Left ventricle myocardium superior (tissue), 1 donor: ENCODE data around the gene PPFIBP1. TPM values are rescaled to one million over a fixed set of nuclear protein-coding genes. Genes with fewer than 3 reads are reported as not detected.

Experiments used
- ATAC-seq: fragments of 200-7000 bp; cut with Tn5 transposase; one replicate; pipeline ENCODE4 v1.9.1; 2020; ENCODE audit warnings: mild to moderate bottlenecking, moderate library complexity
- DNase-seq: peaks from one replicate; pipeline ENCODE4 v3.0.0-alpha.2; 2020
- intact Hi-C: fragments of 100-400 bp; cut with micrococcal nuclease; formaldehyde crosslinking; loops from one replicate; pipeline ENCODE4 v1.11.0; 2022
- total RNA-seq: library from RNA; stranded (reverse); fragmentation: NEBNext Ultra II Directional; extraction: Animal tissue kit (Norgen Biotek cat#: 25700); gene quantifications from one replicate; pipeline ENCODE4 v1.2.1, GENCODE V29; 2021
- donor health status: DM: no; HTN: yes; CAD: no; lungs with severe emphysema.

PPFIBP1 gene
- total RNA-seq, 1 donor from 2014 or later, result 332 TPM

DNA sequence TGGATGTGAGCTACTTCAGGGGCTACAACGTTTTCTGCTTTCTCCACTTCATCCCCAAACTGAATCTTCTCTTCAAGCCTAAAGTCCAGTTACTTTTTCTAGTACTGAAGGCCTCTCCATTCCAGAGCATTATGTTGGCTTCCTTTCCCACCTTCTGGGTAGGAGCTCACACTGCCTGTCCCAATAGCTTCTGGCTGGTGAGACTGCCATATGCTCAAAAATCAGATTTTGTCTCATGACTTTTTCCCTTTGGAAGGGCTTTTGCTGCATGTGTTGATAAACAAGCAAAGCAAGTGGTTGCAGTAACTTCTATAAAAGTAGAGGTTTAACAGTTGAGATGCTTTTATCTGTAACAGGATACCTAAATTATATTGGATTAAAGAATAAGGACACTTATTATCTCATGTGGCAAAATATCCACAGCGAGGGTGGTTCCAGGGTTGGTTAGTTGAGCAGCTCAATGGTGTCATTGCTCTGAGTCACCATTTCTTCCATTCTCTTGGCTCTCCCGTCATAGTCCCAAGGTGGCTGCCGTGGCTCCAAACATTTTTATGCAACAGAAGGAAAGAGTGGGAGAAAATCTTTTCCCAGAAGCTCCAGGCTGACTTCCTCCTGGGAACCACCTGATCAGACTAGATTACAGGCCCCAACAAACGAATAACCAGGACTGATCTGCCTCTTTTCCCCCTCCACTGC lies 15.1 kb upstream of the PPFIBP1 start:
- intact Hi-C loops, result no loop called here
- ATAC-seq (no peak), DNase-seq (no peak)

DNA sequence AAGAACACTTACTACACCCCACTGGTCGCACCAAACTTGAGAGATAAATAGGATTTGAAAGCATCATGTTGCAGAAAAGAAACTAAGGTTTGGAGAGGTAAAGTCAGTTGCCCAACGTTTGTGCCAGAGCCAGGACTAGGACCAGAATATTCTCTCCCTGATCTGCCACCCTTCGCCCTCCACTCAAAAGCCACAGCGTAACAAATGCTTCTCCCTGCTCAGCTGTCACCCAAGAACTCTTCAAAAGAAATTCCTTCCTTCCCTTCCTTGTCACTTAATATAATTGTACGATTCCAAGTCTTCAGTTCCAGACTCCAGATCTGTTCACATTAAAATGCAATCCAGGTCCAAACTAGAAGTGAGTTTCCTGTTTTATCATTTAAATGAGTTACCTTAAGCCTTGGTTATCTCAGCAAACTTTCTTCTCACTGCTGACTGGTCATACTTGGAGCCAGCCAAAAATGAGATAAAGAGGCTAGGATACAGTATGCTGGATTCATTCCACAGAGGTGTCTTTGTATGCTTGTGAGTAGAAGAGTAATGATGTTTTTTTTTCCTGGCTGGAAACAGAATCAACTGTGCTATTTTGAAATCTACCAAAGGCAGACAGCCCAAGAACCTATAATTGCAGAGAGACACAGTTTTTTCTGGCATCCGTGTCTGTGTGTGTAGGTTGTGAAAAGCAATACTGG lies 12.8 kb upstream of the PPFIBP1 start:
- DNase-seq (no peak), ATAC-seq (peak; percentile 67)
- intact Hi-C loops, result no loop called here

DNA sequence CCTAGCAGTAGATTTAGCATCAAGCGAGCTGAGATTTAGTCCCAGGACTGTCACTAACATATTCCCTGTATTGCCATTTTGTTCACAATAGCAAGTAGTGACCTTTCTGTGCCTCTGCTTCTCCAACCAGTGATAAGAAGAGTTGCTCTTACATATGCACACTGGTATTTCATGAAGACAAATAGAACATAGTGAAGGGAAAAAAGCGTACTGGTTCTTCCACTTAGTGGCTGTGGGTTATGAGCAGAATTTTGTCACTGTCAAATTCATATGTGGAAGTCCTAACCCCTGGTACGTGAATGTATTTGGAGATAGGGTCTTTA lies 12.3 kb upstream of the PPFIBP1 start:
- intact Hi-C loops, result no loop called here
- ATAC-seq, result peak; percentile 55

DNA sequence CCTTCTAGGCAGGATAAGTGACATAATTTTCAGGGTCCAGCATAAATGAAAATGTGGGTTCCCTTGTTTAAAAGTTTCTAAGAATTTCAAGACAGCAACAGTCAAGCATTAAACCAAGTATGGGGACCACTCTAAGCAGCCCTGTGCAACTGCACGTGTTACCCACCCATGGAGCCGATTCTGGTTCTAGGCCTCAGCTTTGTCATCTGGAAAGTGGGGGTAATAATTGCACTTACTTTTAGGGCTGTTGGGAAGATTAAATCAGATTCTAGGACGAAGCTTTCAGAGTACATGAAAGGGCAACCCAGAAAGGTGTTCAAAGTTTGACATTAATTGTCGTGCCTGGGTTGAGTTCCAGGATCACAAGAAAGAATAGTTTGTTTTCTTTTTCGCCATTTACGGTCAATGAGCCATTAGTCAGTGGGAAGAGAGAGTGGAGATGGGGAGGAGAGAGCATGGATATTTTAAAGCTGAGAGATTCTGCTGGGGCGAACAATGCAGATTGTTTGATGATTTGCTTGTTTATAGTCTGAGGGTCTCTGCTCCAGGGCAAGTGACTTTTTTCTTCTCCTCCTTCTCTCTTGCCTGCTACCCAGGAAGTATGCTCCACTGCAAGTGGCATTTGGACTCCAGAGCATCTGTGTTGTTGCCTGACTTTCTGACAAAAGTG lies 10.7 kb upstream of the PPFIBP1 start:
- DNase-seq (no peak), ATAC-seq (no peak)
- intact Hi-C loops, result no loop called here

More for the DNA sequence above, 12.3 kb upstream of the PPFIBP1 start:
- no peak for DNase-seq

DNA sequence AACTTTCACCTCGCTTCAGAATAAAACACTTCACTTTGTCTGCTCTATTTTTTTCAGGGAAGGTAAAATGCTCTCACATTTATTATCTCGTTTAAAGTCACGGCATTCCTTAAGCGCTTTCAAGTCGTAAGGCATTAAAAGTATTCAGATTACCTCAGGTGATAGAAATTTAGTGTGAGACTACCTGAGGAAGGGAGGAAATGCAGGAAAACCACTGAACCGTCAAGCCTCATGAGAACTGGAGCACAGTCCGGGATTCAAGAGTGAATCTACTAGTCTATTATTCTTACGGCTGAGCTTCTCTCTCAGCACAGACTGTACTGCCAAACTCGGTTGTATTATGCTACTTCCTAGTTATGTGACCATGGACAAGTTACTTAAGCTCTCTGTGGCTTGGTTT lies 8.3 kb upstream of the PPFIBP1 start:
- intact Hi-C loops, result no loop called here
- DNase-seq, result no peak
- ATAC-seq, result peak; percentile 13

DNA sequence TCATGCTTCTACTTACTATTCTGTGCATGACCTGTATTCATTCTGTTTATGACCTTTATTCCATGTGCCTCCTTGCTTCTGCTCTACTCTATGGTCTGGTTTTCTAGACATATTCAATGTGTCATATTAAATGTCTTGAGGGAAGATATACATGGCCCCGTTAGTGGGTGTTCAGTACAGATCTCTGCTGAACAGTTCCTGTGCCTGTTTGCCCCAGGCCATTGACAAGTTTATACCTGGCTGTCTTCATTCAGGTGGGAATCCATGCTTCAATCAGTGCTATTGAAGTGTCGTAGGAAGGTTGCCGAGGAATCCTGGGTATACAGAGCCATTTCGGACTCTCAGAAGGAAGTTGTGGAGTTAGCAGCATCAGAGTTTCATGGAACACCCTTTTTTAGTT lies 7.4 kb upstream of the PPFIBP1 start:
- intact Hi-C loops, result no loop called here
- DNase-seq (no peak), ATAC-seq (no peak)

DNA sequence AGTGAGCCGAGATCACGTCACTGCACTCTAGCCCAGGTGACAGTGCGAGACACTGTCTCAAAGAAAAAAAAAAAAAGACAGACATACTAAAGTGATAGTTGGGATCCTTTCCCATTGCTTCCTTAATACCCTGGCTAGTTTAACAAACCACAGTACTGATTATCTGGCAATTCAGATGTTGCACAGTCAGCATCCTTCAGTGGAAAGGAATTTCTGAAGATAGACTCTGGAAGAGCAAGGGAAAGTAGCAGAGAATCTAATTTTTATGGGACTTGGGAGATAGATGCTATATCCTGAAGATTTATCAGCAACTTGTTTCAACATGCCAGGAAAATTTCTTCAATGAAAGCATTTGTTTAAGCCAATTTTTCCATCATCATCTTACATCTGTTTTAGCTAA lies 6.5 kb upstream of the PPFIBP1 start:
- ATAC-seq, result no peak
- intact Hi-C loops, result no loop called here
- no peak for DNase-seq

DNA sequence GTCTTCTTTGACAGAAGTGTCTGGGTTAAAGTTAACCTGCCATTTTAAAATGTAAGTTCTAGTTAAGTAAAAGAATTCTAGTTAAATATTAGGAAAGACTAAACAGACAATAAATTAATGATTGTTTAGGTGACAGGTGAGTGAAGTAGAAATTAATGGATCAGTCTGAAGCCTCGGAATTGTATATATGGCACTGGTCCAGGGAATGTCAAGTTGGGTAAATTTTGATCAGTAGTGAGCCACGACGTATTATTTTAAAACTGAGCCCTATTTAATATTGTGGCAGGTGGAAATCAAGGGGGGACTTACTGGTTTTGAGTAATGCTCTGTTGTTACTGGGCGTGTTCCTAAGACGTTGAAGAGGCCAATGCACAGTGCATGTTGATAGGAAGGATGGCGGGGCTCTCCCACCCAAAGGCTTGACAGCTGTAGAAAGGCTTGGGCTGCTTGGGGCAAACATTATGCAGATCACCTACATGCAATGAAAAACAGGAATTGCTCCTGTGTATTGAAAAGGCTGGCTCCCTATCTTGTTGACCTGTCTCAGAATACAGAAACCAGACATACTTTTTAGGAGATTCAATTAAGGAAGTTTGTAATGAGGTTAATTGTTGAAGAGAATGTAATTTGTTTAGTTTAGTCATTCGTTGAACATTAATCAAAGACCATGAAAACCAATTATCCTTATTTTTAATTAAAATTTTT lies 5.9 kb upstream of the PPFIBP1 start:
- intact Hi-C loops, result no loop called here
- ATAC-seq, result no peak
- no peak for DNase-seq

DNA sequence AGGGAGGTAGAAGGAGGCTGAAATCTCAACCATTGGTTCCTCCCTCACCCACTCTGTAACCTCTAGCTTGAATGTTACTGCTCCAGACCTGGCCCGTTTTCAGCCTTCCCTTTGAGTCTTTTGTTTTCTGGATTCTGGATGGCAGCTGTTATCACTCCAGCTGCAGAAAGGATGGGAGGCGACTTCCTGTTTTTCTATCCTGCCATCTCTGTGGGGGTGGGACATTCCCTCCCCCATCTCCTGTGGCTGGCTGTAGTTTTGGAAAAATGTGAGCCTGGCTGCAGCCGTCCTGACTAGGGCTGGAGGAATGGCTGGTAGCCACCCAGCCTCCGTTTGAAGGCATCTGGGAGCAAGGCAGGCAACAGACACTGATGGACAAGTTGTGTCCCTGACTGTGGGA lies 2.9 kb upstream of the PPFIBP1 start:
- intact Hi-C loops, result no loop called here
- no peak for ATAC-seq
- peak; percentile 57 for DNase-seq

DNA sequence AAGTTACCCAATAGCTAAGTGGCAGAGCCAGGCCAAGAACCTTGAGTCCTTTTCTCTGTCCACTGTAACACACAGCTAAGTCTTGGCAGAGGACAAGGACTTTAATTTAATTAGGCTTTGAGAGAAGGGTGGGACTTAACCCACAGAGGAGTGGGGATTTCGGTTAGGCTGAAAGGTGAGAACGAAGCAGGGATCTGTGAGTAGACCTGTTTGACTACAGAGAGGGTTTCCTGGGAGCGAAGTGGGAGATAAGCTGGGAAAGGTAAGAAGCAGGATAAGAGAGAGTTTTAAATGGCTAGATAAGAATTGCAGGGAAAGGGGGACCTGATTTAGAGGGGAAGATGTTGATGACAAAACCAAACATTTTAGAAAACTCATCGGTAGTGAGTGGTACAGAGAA lies 2.0 kb upstream of the PPFIBP1 start:
- DNase-seq (no peak), ATAC-seq (no peak)
- intact Hi-C loops, result no loop called here

DNA sequence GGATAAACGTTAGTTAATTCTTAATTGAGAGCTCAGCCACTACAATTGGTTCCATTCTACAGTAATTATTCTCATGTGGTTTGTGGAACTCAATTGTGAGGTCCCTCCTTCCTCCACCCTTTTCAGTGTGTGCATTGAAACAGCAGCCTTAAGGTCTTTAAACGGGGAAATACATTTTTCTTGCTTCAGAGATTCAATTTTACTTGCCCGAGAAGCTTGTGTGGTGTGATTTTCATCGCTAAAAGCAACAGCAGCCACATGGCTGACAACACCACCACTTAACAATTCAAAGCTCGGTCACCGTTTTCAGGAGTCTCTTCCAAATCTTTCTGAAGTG lies 733 bp upstream of the PPFIBP1 start:
- DNase-seq, result no peak
- intact Hi-C loops, result no loop called here
- no peak for ATAC-seq

DNA sequence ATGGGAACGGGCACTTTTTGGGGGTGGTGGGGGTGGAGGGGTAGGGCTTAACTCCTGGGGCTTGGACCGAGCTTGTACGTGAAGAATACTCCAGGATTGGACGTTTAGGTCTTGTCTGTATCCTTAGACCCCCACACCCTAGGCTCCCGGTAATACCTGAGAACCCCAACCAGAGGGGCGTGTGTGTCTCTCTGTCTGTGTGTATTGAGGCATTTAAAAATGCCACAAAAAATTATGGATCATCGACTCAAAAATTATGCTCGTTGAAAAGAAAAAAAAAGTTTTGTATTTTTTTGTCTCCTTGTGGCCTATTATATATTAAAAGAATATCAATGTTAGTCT lies 459 bp downstream of the PPFIBP1 start:
- intact Hi-C loops, result no loop called here
- no peak for ATAC-seq
- no peak for DNase-seq

DNA sequence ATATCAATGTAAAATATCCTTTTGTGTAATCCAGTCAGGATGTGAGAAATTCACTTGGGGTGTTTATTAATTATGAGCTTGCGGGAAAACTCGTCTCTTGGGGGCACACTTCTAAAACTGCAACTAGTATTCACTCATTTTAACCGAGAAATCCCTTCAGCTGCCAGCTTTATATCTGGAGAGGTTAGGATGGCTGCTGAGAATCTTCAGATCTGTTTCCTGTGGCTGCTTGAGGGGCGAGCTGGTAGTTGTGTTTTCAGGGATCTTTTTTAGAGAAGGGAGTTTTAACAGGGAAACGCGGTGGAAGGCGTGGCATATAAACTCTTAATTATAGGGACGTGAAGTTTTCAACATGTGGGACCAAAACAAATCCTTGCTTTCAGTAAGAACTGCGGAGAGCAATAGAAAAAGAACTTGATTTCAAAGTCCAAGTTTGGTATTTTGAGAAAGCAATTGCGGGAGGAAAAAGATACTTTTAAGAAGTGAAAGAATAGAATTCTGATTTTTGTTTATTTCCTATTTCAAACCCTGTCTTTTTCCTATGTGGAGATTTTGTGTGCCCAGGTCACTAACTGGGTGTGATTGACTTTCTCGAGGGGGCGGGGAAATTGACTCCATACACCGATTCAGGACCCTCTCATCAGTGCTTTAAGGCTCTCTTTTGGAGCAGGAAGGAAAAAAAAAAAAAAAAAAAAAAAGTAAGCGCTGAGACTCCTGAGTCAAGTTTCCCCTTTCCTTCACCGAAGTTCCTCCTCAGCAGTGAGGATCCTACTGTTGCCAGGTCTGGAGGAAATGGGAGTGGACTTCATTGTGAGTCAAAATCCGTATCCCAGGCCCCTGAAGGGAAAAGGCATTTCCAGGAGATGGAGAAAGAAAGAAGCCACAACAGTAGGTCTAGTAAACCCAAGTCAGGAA lies 1.1 kb downstream of the PPFIBP1 start:
- intact Hi-C loops, result no loop called here
- DNase-seq (no peak), ATAC-seq (peak; percentile 2)

DNA sequence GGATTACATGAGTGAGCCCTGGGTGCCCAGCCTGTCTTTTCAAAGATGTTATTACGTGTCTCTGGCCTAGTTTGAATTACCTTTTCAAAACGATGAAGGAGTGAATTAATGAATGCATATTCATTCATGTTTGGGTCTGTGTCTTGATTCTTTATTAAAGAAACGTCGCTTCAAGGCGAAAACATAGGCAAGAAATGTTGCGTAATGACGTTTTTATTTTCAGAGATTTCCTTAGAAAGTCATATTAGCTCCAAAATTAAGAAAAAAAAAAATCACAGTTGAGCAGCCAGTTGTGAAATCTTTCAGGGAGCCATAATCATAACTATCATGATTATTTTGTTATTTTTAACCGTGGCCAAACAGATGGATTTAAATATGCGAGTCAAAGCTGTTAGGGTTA lies 3.5 kb downstream of the PPFIBP1 start:
- no peak for ATAC-seq
- intact Hi-C loops, result no loop called here
- DNase-seq, result no peak

DNA sequence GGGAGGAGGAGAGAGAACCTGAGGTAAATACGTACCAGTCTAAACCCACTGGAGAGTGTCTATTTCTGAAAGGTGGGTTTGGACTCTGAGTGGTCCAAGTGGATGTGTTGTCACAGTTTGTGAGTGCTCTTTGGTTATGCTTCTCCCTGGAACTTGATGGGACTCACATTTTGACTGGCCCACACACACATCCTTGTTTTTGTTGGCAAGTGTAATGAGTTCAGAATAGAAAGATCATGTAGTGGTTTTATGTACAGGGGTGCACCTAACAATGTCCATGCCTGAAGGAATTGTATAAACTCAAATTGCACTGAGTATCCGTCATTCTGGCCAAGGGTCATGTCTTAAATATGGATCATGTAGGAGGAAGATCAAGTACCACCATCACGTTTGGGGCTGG lies 4.8 kb downstream of the PPFIBP1 start:
- DNase-seq, result no peak
- intact Hi-C loops, result no loop called here
- no peak for ATAC-seq

DNA sequence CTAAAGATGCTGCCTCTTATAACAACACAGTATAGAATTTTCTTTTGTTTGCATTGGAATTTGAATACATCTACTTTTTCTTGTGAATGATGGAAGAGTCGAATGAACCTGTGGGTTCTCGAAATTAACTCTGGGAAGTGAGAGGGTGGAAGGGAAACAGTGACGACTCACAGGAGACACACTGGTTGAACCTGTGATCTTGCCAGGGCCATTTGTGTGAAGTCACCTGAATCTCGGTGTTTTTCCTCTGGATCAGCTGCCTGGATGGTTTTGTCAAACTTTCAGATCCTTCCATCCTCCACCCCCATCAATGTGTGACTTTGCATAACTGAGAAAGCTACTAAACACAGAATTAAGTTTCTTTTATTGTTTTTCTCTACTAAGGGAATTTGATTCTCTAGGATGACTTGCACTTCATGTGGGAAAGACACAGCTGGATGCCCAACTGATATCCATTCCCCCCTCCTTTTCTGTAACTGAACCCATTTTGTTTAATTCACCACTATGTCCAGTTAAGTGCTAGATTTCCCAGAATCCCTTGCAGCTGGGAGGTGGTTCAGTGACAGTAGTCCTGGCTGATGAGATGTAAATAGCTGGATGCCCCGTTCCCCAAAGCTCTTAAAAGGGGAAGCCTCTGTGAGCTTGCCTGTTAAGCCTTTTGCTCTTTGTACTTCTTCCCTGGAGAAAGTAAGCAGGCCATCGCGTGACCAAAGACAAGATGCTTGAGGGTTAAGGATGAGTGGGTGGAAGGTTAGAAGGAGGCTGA lies 6.3 kb downstream of the PPFIBP1 start:
- DNase-seq, result no peak
- ATAC-seq, result peak; percentile 15
- intact Hi-C loops, result no loop called here

DNA sequence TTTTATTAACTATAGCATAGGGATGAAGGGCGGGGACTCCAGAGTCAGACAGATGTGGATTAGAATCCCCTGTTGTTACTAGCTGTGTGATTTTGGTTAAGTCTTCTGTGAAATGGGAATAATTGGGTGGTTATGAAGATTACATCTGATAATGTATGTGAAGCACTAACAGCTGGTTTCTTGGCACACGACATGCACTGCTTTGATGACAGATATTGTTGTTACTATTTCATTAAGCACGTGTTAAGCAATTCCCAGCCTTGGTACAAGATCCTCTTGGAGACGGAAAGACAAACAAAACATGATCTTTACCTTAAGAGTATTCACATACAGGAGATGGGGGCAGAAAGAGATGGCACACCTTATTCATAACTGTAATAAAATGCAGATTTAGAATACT lies 7.9 kb downstream of the PPFIBP1 start:
- intact Hi-C loops, result no loop called here
- no peak for DNase-seq
- ATAC-seq, result no peak

DNA sequence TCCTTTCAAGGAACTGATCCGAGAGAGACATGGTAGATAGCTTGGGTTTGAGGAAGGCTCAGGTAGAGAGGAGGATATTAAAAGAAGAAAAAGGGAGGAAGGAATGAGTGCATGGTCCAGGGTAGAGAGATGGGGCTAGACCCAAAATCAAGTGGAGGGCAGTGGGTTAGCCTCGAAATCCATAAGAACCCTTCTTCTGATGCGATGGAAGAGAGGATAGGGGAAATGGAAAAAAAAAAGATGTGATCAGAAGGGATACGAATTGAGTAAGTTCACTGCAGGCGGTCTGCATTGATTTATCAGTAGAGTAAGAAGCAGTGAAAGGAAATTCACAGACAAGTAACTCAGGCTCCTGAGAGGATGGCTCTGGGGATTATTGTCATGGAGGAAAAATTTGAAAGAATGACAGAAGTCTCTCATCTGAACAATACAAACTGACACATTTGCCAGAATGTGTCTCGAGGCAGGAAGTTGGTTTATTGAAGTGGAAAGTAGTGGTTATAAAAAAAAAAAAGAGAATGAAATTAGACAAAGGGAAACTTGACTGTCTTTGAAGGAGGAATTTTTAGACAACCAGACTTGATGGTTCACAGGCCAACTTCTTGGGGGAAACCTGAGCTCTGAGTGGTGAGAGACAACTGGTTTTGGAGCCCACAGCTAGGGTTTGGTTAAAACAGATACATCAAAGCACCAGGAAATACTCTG lies 10.2 kb downstream of the PPFIBP1 start:
- ATAC-seq, result no peak
- no peak for DNase-seq
- intact Hi-C loops, result no loop called here
